SH-SY5Y (cell line): ENCODE results near the gene RIMKLA.

Experiments used
- GATA2 ChIP-seq: IDR thresholded peaks from 2 replicates; pipeline ENCODE4 v1.6.1; 2011; ENCODE audit warnings: mild to moderate bottlenecking, low read depth, low read length
- GATA3 ChIP-seq: IDR thresholded peaks from 2 replicates; pipeline ENCODE4 v1.6.1; 2011; ENCODE audit warnings: low read depth, mild to moderate bottlenecking, low read length, moderate library complexity

DNA sequence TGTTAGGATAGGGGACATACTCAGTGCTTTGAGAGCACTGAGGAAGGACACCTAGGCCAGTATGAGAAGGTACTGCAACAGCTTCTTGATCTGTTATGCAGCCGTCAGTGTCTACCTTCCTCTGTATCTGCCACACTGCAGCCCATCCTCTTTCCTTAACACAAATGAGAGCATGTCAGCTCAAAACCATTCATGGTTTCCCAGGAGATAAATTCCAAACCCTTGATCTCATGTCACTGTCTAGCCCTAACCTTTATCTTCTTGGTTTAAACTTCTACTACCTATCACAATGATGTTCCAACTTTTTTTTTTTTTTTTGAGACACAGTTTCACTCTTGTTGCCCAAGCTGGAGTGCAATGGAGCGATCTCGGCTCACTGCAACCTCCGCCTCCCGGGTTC lies 73.8 kb downstream of the RIMKLA start:
- TF ChIP-seq GATA2 (no peak), GATA3 (no peak)
